Heart left ventricle (tissue), 13 donors: ENCODE data around the gene RUNX1.

Experiments
- POLR2A ChIP-seq, 2 donors: fragments of 450-650 bp; IDR thresholded peaks; one replicate each; pipeline ENCODE4 v1.6.1; 2017; ENCODE audit warnings: antibody characterized with exemption in 2 of 2, mild to moderate bottlenecking in 2 of 2, moderate library complexity in 2 of 2
- TF ChIP-seq, protein P1 (sequence below), 12 donors: fragments of 200-600 bp; sonication (generic) in 4 of 12; IDR thresholded peaks; one replicate each; pipeline versions ENCODE4 v1.5.0 to v1.8.0; 2018 to 2022; ENCODE audit warnings: antibody characterized with exemption in 12 of 12, mild to moderate bottlenecking in 5 of 12
- donor health status: ischemic (EF 13 %, LVEDD 7.1; RV severe dilation, severe dysfunction).
- donor health status: DM: no; HTN: yes; CAD: no.
- donor health status: DM: no; HTN: no; CAD: no.
- donor health status: ischemic (EF 25% LVEDD 6.9; RV normal size, moderate dysfunction).
- donor health status: ischemic (EF 25% LVEDD 5.7; RV mildly dilated, moderate dysfunction).
- donor health status: ischemic (EF 35%, LVEDD 5.7; RV mildly dilated, moderate dysfunction).
- donor health status: nonischemic (EF 11% LVEDD 7.7; RV severe dilation, severe dysfunction).
- donor health status: DM: yes; HTN: yes; CAD: no.
- donor health status: PGD.
- donor health status: ischemic (EF 29% LVEDD 5.4; RV normal size, mild dysfunction).
- donor health status: nonischemic (EF 23%, LVEDD 6.1; RV moderate dilation, normal function).

DNA sequence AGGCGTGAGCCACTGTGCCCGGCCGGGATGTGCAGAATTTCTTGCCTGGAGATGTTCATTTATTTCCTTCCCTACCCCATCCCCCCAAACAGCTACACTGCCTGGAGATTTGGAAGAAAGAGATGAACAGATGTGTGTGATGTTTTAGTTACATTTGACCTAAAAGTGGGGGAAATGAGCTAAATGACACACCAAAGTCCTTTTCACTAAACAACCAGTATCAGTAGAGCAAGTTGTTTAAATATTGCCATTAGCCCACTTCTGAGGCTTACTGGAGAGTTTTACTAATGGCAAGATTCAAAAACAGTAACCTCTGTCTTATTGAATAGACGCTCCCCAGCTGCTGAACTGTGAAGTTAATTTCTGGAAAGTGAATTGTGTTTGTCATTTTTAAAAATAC is 100.1 kb downstream of the RUNX1 start:
- TF ChIP-seq, protein P1, sequence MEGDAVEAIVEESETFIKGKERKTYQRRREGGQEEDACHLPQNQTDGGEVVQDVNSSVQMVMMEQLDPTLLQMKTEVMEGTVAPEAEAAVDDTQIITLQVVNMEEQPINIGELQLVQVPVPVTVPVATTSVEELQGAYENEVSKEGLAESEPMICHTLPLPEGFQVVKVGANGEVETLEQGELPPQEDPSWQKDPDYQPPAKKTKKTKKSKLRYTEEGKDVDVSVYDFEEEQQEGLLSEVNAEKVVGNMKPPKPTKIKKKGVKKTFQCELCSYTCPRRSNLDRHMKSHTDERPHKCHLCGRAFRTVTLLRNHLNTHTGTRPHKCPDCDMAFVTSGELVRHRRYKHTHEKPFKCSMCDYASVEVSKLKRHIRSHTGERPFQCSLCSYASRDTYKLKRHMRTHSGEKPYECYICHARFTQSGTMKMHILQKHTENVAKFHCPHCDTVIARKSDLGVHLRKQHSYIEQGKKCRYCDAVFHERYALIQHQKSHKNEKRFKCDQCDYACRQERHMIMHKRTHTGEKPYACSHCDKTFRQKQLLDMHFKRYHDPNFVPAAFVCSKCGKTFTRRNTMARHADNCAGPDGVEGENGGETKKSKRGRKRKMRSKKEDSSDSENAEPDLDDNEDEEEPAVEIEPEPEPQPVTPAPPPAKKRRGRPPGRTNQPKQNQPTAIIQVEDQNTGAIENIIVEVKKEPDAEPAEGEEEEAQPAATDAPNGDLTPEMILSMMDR (IDR thresholded peaks at IDR 0.05): no peak
- no peak for TF ChIP-seq POLR2A (IDR thresholded peaks at IDR 0.05)
